GM20000 (cell line): ENCODE data around the gene XRCC5.

Source experiments
- DNase-seq: peaks from one replicate; pipeline ENCODE4 v3.0.0; 2012; ENCODE audit warnings: low spot score
- TF ChIP-seq, protein P1 (sequence below): IDR thresholded peaks from 2 replicates; pipeline ENCODE4 v1.5.1; 2012; ENCODE audit warnings: mild to moderate bottlenecking, control low read depth; ENCODE audit errors: extremely low read depth, missing control alignments

XRCC5 gene

DNA sequence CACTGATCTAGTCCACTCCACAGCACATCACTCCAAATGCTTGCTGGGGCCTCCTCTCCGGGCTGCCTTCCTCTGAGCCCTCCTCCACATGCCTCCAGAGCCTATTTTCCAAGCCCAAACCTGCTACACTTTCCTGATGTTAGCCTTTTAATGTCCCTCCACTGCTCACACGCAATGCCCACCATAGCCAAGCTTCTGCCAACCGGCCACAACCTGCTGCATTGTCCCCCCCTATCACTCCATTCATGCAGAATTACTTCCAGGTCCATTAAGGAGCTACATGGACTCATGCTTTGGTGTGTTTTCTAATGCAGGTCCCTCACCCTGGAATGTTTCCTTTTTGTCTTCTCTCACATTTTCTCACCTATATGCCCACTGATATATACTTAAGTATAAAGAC is 133.9 kb downstream of the XRCC5 start:
- TF ChIP-seq, protein P1, sequence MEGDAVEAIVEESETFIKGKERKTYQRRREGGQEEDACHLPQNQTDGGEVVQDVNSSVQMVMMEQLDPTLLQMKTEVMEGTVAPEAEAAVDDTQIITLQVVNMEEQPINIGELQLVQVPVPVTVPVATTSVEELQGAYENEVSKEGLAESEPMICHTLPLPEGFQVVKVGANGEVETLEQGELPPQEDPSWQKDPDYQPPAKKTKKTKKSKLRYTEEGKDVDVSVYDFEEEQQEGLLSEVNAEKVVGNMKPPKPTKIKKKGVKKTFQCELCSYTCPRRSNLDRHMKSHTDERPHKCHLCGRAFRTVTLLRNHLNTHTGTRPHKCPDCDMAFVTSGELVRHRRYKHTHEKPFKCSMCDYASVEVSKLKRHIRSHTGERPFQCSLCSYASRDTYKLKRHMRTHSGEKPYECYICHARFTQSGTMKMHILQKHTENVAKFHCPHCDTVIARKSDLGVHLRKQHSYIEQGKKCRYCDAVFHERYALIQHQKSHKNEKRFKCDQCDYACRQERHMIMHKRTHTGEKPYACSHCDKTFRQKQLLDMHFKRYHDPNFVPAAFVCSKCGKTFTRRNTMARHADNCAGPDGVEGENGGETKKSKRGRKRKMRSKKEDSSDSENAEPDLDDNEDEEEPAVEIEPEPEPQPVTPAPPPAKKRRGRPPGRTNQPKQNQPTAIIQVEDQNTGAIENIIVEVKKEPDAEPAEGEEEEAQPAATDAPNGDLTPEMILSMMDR: no peak
- no peak for DNase-seq

DNA sequence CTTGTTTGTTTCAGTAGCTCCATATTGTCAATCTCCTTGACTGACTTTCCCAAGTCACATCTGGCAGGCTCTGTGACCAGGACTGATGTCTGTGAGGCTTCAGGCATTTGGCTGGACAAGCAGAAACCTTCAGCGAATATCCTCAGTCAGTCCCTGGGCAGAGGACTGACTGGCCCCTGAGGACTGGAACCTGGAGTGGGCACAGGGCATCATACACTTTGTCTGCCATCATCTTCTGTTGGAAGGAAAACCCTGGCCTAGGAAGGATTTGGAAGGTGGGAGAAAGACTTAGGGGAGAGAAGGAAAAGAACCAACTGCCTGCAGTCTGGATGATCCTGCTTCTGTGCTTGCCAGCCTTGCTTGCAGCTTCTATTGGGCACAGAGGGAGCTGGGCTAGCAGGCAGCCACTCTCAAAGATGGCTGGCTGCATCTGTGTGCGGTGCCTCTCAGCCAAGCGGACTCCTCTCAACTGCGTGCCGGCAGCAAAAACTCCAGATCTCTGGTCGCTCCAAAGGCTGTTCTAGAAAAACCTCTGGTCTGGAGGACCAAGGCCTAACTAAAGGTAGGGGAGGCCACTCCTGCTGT is 136.3 kb downstream of the XRCC5 start:
- TF ChIP-seq, protein P1: no peak
- DNase-seq: no peak

DNA sequence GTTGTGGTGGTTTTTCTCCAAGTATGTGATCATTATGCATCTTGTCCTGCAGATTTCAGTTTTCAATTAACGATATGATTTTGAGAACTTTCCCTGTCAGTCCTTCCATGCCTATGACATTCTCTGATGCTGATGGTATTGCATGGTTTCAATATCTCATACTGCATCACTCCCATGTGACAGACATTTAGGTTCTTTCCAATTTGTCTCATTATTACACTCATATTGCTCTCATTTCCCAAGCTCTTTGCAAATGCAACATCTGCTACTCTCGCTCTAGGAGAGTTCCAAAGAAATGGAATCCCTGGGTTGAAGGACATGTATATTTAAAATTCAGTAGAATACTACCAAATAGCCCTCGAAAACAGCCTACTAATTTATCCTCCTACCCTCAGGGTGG is 137.6 kb downstream of the XRCC5 start:
- no peak for DNase-seq
- TF ChIP-seq, protein P1: no peak
